ENCODE data around the gene PLA2G6.

PLA2G6 gene

GRCh38 chr22:38213990-38214301, 32.3 kb upstream of the PLA2G6 start:
- H3K4me3 ChIP-seq (ENCODE audit: low read depth, low read length) = no peak overlapping the region
- TF ChIP-seq ZNF843 (tag by site-specific recombination; IDR thresholded peaks at IDR 0.05) = no peak
- TF ChIP-seq OSR2 (tag by site-specific recombination; IDR thresholded peaks at IDR 0.05) = no peak
- no peak for TF ChIP-seq ATF2 (tag by site-specific recombination; IDR thresholded peaks at IDR 0.05; ENCODE audit: low read depth)
- no peak for TF ChIP-seq EGR2 (tag by site-specific recombination; IDR thresholded peaks at IDR 0.05; ENCODE audit: low read depth)
- no peak for TF ChIP-seq ZBTB6 (tag by site-specific recombination; IDR thresholded peaks at IDR 0.05)
- CTCF ChIA-PET = no interaction called here

GRCh38 chr22:38213319-38213989, 31.8 kb upstream of the PLA2G6 start:
- Histone ChIP-seq H3K4me1 (ENCODE audit: control insufficient read depth, insufficient read depth, low read length) (no peaks in the 10 kb centered on the region), H3K27ac (ENCODE audit: extremely low read depth, low read depth, low read length) (no peak overlapping the region), H3K9me3 (ENCODE audit: control insufficient read depth, insufficient read depth, low read depth, low read length) (no peaks in the 10 kb centered on the region), H3K36me3 (ENCODE audit: control insufficient read depth in 2 of 2, insufficient read depth in 1 of 2, low read length in 2 of 2) (no peaks in the 10 kb centered on the region), H3K4me3 (ENCODE audit: low read depth, low read length) (no peak overlapping the region)
- TF ChIP-seq EGR2 (tag by site-specific recombination; IDR thresholded peaks at IDR 0.05; ENCODE audit: low read depth) (peak; percentile 26; the same call in 1 of the 2 replicates), ZNF510 (tag by site-specific recombination; IDR thresholded peaks at IDR 0.05; ENCODE audit: insufficient replicate concordance) (no peak)
- CTCF ChIA-PET = no interaction called here
- POLR2A ChIA-PET = no interaction called here

More at GRCh38 chr22:38213990-38214301, 32.3 kb upstream of the PLA2G6 start:
- no peaks in the 10 kb centered on the region for H3K36me3 ChIP-seq (ENCODE audit: control insufficient read depth in 2 of 2, insufficient read depth in 1 of 2, low read length in 2 of 2)
- POLR2A ChIA-PET = no interaction called here
- no peaks in the 10 kb centered on the region for H3K9me3 ChIP-seq (ENCODE audit: control insufficient read depth, insufficient read depth, low read depth, low read length)
- H3K4me1 ChIP-seq (ENCODE audit: control insufficient read depth, insufficient read depth, low read length) = no peaks in the 10 kb centered on the region
- H3K27ac ChIP-seq (ENCODE audit: extremely low read depth, low read depth, low read length) = no peak overlapping the region

- Histone ChIP-seq H3K27ac (ENCODE audit: extremely low read depth, low read depth, low read length) (no peak overlapping the region), H3K4me1 (ENCODE audit: control insufficient read depth, insufficient read depth, low read length) (no peaks in the 10 kb centered on the region), H3K9me3 (ENCODE audit: control insufficient read depth, insufficient read depth, low read depth, low read length) (no peaks in the 10 kb centered on the region), H3K36me3 (ENCODE audit: control insufficient read depth in 2 of 2, insufficient read depth in 1 of 2, low read length in 2 of 2) (no peaks in the 10 kb centered on the region), H3K4me3 (ENCODE audit: low read depth, low read length) (no peak overlapping the region)
- no peak for TF ChIP-seq ZNF23 (tag by site-specific recombination; IDR thresholded peaks at IDR 0.05; ENCODE audit: borderline replicate concordance)
- TF ChIP-seq ZBTB17 (tag by site-specific recombination; IDR thresholded peaks at IDR 0.05) = no peak
- TF ChIP-seq ZNF501 (tag by site-specific recombination; IDR thresholded peaks at IDR 0.05) = no peak
- peak; percentile 74 for TF ChIP-seq GLIS1 (tag by site-specific recombination; IDR thresholded peaks at IDR 0.05)
- TF ChIP-seq KLF16 (tag by site-specific recombination; IDR thresholded peaks at IDR 0.05) = no peak
- no peak for TF ChIP-seq ZNF843 (tag by site-specific recombination; IDR thresholded peaks at IDR 0.05)
- no peak for TF ChIP-seq ZSCAN5A (tag by site-specific recombination; IDR thresholded peaks at IDR 0.05)
- TF ChIP-seq ZBTB49 (tag by site-specific recombination; IDR thresholded peaks at IDR 0.05; ENCODE audit: low read depth) = no peak
- TF ChIP-seq SP2 (tag by site-specific recombination; IDR thresholded peaks at IDR 0.05) = 0 out of 2 replicates have a peak, but pooled peaks have one; percentile 14
- TF ChIP-seq ZNF600 (tag by site-specific recombination; IDR thresholded peaks at IDR 0.05) = no peak
- TF ChIP-seq SALL2 (tag by site-specific recombination; IDR thresholded peaks at IDR 0.05; ENCODE audit: borderline replicate concordance) = no peak
- TF ChIP-seq RBAK (tag by site-specific recombination; IDR thresholded peaks at IDR 0.05) = no peak
- no peak for TF ChIP-seq ZNF768 (tag by site-specific recombination; IDR thresholded peaks at IDR 0.05)
- peak; percentile 57; the same call in 1 of the 2 replicates for TF ChIP-seq ZIC2 (tag by site-specific recombination; IDR thresholded peaks at IDR 0.05)
- TF ChIP-seq MEIS1 (CRISPR knock-in tag; IDR thresholded peaks at IDR 0.05; ENCODE audit: borderline replicate concordance) = no peak
- no peak for TF ChIP-seq ZNF184 (tag by site-specific recombination; IDR thresholded peaks at IDR 0.05)
- TF ChIP-seq ZNF513 (tag by site-specific recombination; IDR thresholded peaks at IDR 0.05) = no peak
- no peak for TF ChIP-seq ZNF10 (tag by site-specific recombination; IDR thresholded peaks at IDR 0.05)
- POLR2A ChIA-PET = no interaction called here
- CTCF ChIA-PET = interaction anchor here (1.0 kb wide), 1 partner anchor 10 kb away, joined by 5 read pairs; the partner anchor contains the start of gene MAFF
These were observed 30.8 kb upstream of the PLA2G6 start for GRCh38 chr22:38212442-38212841.
